Measurements from ENCODE around the gene MAP6. TPM values are rescaled to one million over a fixed set of nuclear protein-coding genes. Genes with fewer than 3 reads are reported as not detected.

Gene MAP6
- total RNA-seq, 1 experiment from 2014 or later, result not detected

DNA sequence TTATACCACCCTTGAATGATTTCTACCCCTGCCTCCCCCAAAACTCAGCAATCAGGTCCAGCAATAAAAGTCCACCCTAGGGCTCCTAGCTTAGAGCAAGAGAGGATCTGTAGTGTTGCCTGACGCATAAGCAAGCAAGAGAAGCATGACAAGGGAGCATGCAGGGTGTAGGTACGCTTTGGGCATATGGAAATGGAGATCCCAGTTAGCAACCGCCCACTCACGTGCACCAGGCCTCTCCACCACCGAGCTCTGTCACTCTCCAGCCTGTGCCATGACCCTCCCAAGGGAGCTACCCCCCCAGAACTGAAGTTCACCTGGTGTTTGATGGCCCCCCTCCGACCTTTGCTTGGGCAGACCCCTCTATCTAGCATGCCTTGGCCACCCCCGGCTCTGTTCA lies 67.3 kb downstream of the MAP6 start:
- no TSS peak for BruUV-seq (replicated peaks)
- POLR2A ChIA-PET (ENCODE audit: unreplicated experiment), result no interaction called here
- intact Hi-C loops (cut with micrococcal nuclease; ENCODE audit: unreplicated experiment), result no loop called here
- Histone ChIP-seq H3K79me2 (ENCODE audit: low read depth) (no peaks in the 10 kb centered on the region), H3K9me3 (ENCODE audit: insufficient read depth, low read depth) (no peaks in the 10 kb centered on the region), H3K27ac (no peak overlapping the region), H2AFZ (no peak overlapping the region), H3K9me2 (ENCODE audit: insufficient read depth) (no peaks in the 10 kb centered on the region), H3K27me3 (ENCODE audit: insufficient read depth, low read depth) (no peaks in the 10 kb centered on the region), H4K20me1 (ENCODE audit: insufficient read depth) (no peaks in the 10 kb centered on the region), H3K4me2 (no peak overlapping the region), H3K4me1 (replicated peaks; ENCODE audit: insufficient read depth) (peaks cover 13% of the 10 kb centered on the region), H3K4me3 (no peak overlapping the region), H3F3A (ENCODE audit: insufficient read depth, low read depth) (peaks cover 11% of the 10 kb centered on the region; the same call in 1 of the 2 replicates), H3K36me3 (ENCODE audit: low read depth) (no peaks in the 10 kb centered on the region)
- TF ChIP-seq EZH2 (IDR thresholded peaks at IDR 0.05; ENCODE audit: low read depth) (no peak), CTCF (conservative IDR thresholded peaks at IDR 0.05) (no peak)
- no peak for DNase-seq
- CTCF ChIA-PET, result interaction anchor here (0.6 kb wide), 1 partner anchor 54 kb away, joined by 3 read pairs; no protein-coding TSS in a partner anchor

- Histone ChIP-seq H3K9me3 (ENCODE audit: insufficient read depth, low read depth) (no peaks in the 10 kb centered on the region), H3K79me2 (ENCODE audit: low read depth) (no peaks in the 10 kb centered on the region), H2AFZ (no peak overlapping the region), H3K36me3 (ENCODE audit: low read depth) (no peaks in the 10 kb centered on the region), H3K4me3 (no peak overlapping the region), H3K9me2 (ENCODE audit: insufficient read depth) (no peaks in the 10 kb centered on the region), H4K20me1 (ENCODE audit: insufficient read depth) (no peaks in the 10 kb centered on the region), H3K4me2 (no peak overlapping the region), H3K27ac (no peak overlapping the region), H3K27me3 (ENCODE audit: insufficient read depth, low read depth) (0 out of 2 replicates have a peak, but pooled peaks cover 5% of the 10 kb centered on the region), H3K4me1 (replicated peaks; ENCODE audit: insufficient read depth) (peaks cover 13% of the 10 kb centered on the region), H3F3A (ENCODE audit: insufficient read depth, low read depth) (peaks cover 11% of the 10 kb centered on the region; the same call in 1 of the 2 replicates)
- POLR2A ChIA-PET (ENCODE audit: unreplicated experiment), result no interaction called here
- intact Hi-C loops (cut with micrococcal nuclease; ENCODE audit: unreplicated experiment), result no loop called here
- DNase-seq, result no peak
- CTCF ChIA-PET, result interaction anchor here (0.7 kb wide), 1 partner anchor 419 kb away, joined by 3 read pairs; no protein-coding TSS in a partner anchor
- TF ChIP-seq CTCF (conservative IDR thresholded peaks at IDR 0.05) (no peak), EZH2 (IDR thresholded peaks at IDR 0.05; ENCODE audit: low read depth) (no peak)
- BruUV-seq (replicated peaks), result no TSS peak
Observed at GRCh38 chr11:75600356-75600755, 68.5 kb downstream of the MAP6 start.

- H3K79me2 ChIP-seq (ENCODE audit: low read depth), result no peaks in the 10 kb centered on the region
- 0 out of 2 replicates have a peak, but pooled peaks cover 7% of the 10 kb centered on the region for H3K27me3 ChIP-seq (ENCODE audit: insufficient read depth, low read depth)
- no peaks in the 10 kb centered on the region for H3K9me3 ChIP-seq (ENCODE audit: insufficient read depth, low read depth)
- no peak overlapping the region for H3K27ac ChIP-seq
- H3F3A ChIP-seq (ENCODE audit: insufficient read depth, low read depth), result peaks cover 8% of the 10 kb centered on the region; the same call in 1 of the 2 replicates
- ChIA-PET CTCF (no interaction called here), POLR2A (ENCODE audit: unreplicated experiment) (no interaction called here)
- H3K9me2 ChIP-seq (ENCODE audit: insufficient read depth), result no peaks in the 10 kb centered on the region
- intact Hi-C loops (cut with micrococcal nuclease; ENCODE audit: unreplicated experiment), result loop anchor here (5.0 kb wide), 1 partner anchor 203 kb away; no protein-coding TSS in a partner anchor
- no peak for TF ChIP-seq EZH2 (IDR thresholded peaks at IDR 0.05; ENCODE audit: low read depth)
- TF ChIP-seq CTCF (conservative IDR thresholded peaks at IDR 0.05), result no peak
- H3K4me2 ChIP-seq, result no peak overlapping the region
- H4K20me1 ChIP-seq (ENCODE audit: insufficient read depth), result no peaks in the 10 kb centered on the region
- no peaks in the 10 kb centered on the region for H3K36me3 ChIP-seq (ENCODE audit: low read depth)
- no peak for DNase-seq
- BruUV-seq (replicated peaks), result no TSS peak
- H2AFZ ChIP-seq, result no peak overlapping the region
- H3K4me3 ChIP-seq, result no peak overlapping the region
- peaks cover 9% of the 10 kb centered on the region for H3K4me1 ChIP-seq (replicated peaks; ENCODE audit: insufficient read depth)
Observed at GRCh38 chr11:75598900-75599299, 69.9 kb downstream of the MAP6 start.

Measured in PC-9 (cell line).